GM13976 (cell line): ENCODE measurements around the gene RBM43.

Experiments
- DNase-seq: peaks from one replicate; pipeline ENCODE4 v3.0.0; 2012; ENCODE audit warnings: low spot score
- CTCF ChIP-seq: IDR thresholded peaks from 2 replicates; pipeline ENCODE4 v1.5.1; 2012; ENCODE audit warnings: borderline replicate concordance, mild to moderate bottlenecking; ENCODE audit not compliant: insufficient read depth; ENCODE audit errors: extremely low read depth, missing control alignments, control extremely low read depth
- in situ Hi-C: fragments of 300-500 bp; cut with MboI; formaldehyde crosslinking; loops from one replicate; pipeline ENCODE4 v1.12.0; 2022; ENCODE audit warnings: low sequenced_read_pairs, mixed read lengths, inconsistent platforms; ENCODE audit not compliant: unreplicated experiment

RBM43 gene

DNA sequence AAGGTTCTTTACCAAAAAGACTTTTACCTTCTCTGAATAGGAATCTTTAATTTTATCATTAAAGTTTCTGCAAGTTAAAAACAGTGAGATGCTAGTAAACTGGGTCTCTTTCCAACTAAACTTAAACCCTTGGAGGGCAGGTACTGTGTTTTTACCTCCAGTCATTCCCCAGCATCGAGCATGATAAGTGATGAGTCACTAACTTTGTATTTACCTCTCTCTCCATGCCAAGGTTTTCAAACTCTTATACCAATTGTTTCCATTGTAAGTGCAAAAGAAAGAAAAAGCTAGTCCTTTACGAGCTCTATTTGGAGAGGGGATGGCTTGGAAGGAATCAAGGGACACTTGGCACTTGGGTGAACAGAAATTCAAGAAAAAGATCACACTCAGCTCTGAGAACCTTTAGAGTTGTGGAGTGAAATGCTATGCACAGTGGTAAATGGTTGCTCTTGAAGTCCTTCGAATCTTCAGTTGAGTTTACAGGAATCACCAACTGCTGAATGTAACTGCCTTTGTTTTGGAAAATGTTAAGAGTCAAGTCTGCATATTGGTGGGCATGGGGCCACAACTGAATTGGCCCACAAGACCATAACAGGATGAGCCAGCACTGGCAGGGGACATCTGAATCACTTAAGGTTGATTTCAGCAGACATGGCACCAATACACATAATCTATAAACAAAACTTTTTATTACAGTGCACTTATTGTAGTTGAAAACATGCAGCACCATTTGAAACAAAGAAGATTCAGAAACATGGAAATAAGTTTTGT is 8.3 kb upstream of the RBM43 start:
- in situ Hi-C loops = no loop called here

DNA sequence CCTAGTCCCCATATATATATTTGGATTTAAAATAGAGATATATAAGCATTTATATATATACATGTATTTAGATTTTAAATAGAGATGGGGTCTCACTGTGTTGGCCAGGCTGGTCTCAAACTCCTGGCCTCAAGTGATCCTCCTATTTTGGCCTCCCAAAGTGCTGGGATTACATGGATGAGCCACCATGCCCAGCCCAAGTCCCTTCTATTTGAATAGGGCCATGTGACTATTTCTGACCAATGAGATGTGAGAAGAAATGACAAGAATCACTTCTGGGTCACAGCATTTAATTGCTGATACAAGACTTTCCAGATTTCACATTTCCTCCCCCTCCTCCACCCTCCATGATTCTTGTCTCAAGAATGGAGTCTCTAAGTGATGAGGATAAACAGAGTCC is 6.4 kb upstream of the RBM43 start:
- DNase-seq = no peak
- TF ChIP-seq CTCF = no peak
- in situ Hi-C loops = no loop called here

More for the DNA sequence above, 8.3 kb upstream of the RBM43 start:
- no peak for DNase-seq
- no peak for TF ChIP-seq CTCF

GRCh38 chr2:151267537-151267936 is 5.9 kb upstream of the RBM43 start:
- in situ Hi-C loops = no loop called here
- no peak for DNase-seq
- TF ChIP-seq CTCF = no peak

DNA sequence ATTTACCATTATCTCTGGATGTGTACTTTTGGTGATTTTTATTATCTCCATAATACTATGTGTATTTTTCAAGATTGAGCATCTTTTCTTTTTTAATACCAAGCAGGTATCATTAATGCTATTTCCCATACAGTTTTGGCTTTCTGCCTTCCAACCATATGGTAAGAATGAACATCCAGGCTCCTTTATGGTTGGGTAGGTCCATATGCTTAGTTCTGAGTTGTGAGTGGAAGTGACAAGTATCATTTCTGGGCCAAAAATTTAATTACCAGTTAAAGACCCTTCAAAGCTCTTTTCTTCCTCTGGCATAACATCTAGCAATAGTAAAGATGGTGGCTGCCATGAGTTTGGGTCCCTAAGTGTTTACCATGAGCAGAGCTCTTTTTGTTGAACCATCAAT is 4.3 kb upstream of the RBM43 start:
- no peak for DNase-seq
- no peak for TF ChIP-seq CTCF
- in situ Hi-C loops = no loop called here

DNA sequence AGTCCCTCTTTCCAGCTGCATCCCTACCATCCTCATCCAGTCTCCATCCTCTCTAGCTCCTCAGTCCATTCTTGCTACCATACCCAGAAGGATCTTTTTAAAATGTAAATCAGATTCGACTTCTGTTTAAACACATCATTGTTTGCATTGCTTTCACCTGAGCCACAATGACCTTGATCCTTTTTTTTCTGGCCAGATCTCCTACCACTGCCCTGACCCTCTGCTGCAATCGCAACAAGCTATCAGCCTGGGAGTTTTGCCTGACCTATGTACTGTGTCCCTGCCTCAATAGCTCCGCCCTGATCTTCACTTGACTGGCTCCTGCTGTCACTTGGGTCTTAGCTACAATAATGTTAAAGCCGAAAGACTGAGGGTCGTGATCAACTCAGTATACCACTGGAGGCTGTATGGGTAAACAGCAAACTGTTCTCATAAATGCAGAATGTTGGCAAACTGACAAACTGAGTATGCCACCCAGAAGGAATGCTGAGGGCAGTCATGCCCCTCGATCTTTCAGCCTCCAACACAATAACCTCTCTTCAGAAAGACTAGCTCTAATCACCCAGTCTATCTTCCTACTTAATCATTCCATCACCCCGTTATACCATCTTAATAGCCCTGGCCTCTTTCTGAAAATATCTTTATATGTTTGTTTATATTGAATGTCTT is 2.6 kb upstream of the RBM43 start:
- in situ Hi-C loops = no loop called here
- no peak for DNase-seq
- TF ChIP-seq CTCF = no peak

DNA sequence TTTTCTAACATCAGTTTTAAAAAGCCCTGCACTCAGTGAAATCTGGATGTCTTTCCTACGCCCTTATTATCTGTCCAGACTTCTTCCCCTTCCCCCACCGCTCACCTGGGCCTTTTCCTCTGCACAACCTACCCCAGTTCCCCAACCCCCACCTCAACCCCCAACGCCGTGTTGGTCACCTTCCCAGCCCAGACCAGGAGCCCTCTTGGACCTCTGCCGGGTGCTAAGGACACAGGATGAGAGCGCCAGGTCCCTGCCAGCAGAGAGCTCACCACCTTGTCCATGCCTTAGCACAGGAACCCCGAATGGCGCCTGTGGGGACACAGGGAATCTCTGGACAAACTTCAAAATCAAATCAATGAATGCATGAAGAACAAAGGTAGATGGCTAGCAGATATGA is 966 bp upstream of the RBM43 start:
- no peak for DNase-seq
- in situ Hi-C loops = no loop called here
- TF ChIP-seq CTCF = no peak
